HG02759 (cell line): ENCODE data around the gene CACNA2D1.

Experiments
- ATAC-seq: cut with Tn5 transposase; IDR thresholded peaks from one replicate; pipeline ENCODE4 v1.9.1; 2021; ENCODE audit warnings: mild to moderate bottlenecking, moderate library complexity; ENCODE audit not compliant: unreplicated experiment

CACNA2D1 gene

DNA sequence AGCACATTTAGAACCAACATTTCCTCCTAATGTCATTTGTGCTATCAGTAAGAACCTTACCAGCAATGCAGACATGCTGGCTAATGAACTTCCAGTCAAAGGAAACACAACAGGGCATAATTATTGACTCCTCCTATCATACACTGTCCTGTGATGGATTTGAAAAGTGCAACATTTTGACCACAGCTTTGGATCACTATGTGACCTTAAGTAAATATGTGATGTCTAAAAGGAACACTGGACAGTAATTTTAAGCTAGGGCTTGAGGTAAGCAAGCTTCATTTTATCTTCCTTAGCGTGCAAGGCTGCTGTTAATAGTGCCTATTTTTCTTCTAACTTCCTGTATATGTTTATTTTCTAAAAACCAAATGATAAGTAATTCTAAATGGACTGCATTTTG, 433.2 kb downstream of the CACNA2D1 start:
- no peak for ATAC-seq

DNA sequence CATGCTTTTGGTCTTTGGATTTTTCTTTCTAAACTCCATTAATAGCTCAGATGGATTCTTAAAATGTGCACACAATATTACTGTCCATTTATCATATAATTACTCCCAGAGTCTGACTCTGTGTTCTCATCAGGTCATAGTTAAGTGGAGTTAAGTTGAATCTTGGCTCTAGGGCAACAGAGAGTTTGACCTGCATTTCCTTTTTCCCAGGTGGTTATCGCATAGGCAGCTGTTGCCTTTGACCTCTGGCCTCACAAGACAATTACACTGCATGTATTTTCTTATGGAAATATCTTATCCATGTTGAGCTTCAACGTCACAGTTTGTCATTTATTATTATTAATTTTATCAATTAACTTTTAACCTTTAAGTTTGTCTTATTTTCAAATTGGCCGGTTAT, 436.3 kb downstream of the CACNA2D1 start:
- ATAC-seq: no peak

DNA sequence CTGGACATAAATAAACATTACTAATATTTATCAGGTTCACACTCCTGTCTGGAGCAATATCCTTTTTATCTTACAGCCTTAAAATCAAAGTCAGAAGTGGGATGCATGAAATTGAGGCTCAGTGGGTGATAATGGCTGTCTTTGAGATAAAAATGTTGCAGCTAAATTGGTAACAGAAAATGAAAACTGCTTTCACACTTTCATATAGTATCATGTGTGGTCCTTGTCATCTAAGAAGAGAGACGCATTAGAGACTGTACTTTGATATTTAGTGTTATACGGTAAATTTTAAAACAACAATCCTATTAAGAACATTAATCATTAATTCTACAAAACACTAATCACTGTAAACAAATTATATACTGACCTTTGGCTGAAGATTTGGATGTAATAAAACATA, 438.5 kb downstream of the CACNA2D1 start:
- no peak for ATAC-seq

DNA sequence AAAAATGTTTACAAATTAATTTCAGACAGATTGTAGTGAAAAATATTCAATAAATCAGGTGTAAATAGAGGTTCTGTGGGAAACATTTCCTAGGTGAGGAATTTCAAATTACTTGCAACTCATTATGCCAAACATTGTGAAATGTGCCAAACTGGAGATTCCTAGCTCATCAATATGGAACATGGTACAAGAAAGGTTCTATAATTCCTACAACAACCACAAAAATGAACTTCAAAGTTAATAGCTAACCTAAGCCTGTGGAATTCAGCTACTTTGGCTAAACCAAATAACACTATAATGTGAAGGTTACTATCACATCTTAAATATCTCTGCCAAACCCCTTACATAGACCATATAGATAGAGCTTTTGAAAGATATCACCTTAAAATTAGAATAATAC, 450.4 kb downstream of the CACNA2D1 start:
- no peak for ATAC-seq

DNA sequence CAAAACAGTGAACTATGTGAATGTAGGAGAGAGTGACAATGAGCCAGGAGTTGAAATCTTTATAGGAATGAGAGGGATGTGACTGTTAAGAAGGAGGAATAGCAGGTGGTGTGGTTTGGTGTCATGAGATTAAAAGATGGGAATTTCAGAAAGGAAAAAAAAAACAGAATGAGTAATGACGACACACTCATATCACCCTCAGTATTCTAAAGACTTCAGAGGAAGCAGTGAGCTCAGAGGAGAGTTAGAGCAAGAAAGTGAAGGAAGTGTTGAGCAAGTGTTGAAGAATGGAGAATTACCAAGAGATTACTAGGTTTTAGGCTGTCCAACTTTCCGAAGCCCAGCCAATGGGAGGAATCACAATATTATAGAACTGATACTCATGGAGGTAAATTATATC, 453.2 kb downstream of the CACNA2D1 start:
- ATAC-seq: no peak

DNA sequence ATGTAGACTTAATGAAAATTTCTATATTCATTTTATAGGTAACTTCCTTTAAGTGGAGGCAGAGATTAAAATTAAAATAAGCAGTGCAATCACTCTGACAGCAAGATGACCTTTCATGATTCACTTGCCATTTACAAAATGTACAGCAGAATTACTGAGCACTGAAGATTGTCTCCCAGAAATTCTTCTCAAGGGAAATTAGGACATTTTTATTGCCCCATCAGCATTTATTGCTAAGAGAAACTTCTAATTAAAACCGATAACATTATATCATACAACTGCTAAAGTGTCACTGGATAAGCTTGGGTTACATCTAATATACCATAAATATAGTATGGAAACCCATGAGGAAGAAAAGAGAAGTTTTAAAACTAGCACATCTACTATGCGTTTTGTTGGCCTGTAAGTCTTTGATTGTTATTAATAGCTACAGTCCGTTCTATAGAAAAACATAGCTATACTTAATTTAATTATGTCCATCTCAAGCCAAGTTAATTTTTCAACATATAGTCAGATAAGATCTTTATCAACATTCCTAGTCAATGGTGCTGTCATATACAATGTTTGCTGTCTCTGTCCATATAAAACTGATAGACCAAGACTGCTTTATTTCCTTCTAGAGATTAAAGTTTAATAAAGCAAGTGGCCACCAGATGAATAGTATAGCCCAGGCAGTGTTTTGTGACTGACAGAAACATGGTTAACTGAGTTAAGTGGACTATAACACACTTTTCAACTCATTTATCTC, 456.7 kb downstream of the CACNA2D1 start:
- ATAC-seq: no peak

DNA sequence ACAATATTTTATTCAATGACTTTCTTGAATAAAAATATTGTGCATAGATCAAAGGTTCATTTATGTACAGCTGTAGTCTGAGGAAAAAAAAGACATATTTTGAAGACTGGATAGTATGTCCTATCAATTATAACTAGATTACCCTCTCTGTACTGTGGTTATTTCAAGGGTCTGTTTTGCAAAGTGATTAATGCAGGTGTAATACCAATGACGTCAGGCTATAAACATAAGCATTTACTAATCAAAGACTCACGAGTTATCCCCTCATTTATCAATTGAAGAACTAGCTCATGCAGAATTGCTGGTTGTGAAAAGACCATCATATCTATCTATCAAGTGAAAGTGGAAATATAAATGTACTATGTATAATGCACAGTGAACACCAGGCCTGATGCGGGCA, 460.2 kb downstream of the CACNA2D1 start:
- ATAC-seq: no peak

DNA sequence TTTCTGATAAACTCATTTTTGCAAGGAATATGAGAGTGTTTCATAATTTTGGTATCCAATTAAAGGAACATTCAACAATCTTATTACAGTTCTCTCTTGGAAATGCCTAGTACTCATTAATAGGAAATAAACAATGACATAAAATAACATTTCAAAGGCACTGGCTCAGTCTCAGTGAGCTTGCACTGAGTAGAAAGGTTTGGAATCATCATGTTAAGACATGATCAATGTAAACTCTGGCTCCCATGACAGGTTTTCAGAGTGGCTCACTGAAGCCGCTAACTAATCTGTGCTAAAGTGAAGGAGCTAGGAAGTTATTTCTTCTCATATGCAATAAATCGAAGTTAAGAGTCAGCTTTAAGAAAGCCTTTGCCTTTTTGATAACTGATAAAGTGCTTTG, 470.5 kb downstream of the CACNA2D1 start:
- ATAC-seq: no peak

DNA sequence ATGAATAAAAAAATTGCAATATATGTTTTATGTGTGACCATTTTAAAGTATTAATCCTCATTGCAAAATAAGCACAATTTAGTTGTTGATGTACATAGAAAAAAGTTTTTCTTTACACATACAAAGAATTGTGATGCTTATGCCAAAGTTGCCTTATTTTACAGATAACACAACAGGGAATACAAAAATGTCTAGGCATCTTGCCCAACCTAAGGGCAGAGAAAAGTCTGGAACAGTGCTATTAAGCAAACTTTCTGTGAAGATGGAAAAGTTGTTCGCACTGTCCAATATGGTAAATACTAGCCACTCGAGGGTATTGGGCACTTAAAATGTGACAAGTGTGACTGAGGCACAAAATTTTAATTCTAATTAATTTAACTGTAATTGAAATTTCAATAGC, 483.6 kb downstream of the CACNA2D1 start:
- no peak for ATAC-seq

DNA sequence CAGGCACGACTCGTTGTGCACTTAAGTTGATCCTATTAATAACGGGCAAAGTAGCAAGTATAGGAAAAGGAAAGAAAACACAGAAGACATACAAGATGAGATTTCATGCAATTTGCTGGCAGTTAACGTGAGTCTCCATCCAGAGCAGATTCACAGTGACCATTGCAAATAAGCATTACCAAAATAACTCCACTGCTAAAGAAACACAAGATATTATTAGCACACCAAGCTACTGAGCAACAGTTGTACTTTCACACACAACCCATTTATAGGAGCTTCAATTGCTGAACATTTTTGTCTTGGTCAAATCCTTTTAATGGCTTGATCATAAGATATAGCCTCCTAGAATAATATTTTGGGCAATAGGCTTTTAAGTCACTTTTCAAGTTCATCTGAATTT, 486.1 kb downstream of the CACNA2D1 start:
- ATAC-seq: no peak

DNA sequence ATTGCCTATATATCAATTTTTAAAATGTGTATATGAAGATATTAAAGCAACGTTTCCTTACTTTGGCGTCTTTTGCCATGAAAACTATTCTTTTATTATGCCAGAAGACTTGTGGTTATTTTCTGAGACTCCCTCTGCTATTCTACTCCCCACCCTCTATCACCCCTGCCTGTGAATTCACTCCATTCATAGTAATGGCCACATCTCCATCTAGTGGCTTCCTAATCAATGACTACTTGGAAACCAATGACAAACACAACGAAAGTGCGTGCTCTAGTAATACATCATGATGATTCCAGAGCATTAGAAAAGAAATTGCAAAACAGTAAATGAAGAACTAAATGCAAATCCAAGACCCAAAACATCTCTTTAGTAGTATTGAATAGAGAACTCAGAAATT, 487.1 kb downstream of the CACNA2D1 start:
- peak; percentile 63 for ATAC-seq

DNA sequence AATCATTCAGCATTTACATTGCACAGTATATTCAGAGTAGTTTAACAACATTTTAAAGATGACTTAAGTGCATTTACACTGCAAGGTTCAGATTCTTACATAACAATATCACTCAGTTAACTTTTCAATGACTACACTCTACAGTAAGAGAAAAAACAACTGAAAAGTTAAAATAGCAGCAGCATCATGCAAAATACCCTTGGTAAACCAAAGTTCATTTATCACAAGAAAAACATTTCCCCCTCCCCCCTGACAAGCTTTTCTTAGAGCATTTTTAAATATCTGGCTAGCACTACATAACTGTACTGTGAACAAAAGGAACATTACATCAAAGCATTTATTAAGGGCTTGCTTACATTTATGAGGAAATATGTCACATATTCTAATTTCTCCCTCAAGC, 494.3 kb downstream of the CACNA2D1 start:
- no peak for ATAC-seq

DNA sequence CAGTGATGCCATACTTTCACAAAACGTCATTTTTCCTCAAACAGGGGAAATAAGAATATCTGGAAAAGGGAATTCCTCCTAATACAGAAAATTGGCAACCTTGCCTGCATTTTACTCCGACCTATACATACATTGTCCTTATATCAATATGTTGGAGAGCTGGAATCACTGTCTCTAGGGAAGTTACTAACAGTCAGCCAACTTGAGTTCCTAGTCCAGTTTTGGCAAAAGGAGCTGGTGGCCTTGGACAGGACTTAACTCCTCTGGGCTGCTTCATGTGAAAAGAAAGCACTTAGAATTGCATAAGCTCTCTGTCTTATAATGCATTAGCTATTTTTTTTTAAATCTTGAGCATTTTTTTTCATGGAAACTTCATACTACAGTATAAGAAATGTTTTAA, 499.5 kb downstream of the CACNA2D1 start:
- ATAC-seq: no peak

DNA sequence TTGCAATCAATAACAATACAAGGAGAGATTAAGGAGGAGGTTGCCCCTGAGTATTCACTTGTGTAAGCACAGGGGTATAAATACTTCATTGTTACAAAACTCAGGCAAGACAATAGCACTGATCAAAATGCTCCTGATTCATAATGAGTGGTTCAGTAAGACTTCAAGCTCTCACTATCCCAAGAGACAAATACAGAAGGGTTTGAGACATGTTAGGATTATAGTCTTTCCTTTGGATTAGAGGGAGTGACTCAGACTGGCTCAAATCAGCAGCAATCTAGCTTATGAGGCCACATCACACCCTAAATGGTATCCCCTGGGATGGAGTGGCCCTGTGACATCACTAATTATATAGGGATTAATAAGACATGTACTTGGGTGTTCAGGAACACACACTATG, 506.5 kb downstream of the CACNA2D1 start:
- no peak for ATAC-seq

DNA sequence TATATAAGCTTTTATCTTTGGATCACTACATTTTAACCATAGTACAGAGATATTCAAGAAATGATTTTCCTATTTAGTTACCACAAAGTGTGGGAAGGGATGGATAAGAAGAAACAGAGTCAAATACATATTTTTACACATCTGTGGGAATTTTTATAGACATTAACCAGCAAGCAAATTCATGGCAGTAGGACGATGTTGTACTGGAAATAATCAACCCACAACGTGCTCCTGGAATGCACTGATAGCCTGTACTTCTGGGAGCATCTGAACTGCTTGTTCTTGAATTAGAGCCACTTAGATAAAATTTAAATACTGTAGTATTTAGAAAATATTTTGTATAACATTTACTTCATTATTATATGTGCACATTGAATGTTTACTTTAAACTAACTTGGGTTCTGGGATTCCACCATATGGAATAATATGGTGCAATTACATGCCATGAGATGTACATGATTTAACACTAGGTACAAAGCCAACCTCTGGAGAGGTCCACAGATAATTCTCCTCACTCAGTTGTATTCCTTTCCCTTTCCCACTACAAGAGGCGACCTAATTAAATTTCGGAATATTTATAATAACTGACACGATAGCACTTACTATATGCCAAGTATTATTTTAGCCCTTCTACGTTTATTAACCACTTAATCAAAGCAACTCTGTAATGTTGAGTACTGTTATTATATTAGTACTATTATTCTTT, 508.8 kb downstream of the CACNA2D1 start:
- no peak for ATAC-seq

DNA sequence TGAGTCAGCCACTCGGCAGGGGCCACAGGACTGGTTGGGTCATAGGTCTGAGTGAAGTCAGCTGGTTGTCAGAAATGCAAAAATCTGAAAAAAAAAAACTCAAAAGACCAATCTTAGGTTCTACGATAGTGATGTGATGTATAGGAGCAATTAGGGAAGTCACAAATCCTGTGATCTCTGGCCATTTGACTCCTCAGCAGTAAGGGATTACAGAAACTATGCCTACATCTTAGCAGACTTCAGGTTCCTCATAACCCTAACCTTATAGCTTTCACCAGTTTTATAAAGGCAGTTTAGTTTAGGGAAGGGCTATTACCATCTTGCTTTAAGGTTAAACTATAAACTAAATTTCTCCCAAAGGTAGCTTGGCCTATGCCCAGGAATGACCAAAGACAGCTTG, 510.6 kb downstream of the CACNA2D1 start:
- no peak for ATAC-seq

DNA sequence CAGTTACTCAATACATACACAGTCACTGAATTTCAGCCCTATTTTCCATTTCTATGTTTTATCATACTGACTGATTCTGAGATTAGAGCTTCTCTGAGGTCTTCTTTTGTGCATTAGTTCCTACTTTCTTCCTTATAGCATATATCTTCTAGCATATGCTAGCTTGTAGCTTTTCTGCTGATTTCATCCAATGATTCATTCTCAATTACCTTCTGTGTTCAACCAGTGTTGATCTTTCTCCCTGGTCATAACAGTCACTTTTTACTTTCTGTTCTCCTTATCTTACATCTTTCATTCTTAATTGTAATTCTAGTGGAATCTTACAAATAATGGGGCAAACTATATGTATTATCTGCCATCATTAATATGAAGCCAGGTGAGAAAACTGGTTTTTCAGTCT, 514.2 kb downstream of the CACNA2D1 start:
- ATAC-seq: no peak

DNA sequence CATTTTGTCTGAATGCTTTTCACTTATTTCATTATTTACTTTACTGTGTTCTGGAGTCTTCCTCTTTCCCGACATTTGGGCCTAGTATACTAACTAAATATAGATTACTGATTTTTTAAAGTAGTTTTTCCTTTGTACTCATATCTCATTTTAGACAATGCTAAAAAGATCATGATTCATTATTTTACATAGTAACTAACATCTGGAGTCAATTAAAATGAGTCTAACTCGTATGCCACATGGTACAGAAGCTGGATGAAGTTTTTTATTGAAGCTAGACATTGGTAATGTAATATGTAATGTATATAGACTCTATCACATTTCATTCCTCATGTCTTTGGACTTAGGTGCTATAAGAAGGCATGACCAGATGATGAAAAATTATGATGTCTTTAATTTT, 517.4 kb downstream of the CACNA2D1 start:
- no peak for ATAC-seq

DNA sequence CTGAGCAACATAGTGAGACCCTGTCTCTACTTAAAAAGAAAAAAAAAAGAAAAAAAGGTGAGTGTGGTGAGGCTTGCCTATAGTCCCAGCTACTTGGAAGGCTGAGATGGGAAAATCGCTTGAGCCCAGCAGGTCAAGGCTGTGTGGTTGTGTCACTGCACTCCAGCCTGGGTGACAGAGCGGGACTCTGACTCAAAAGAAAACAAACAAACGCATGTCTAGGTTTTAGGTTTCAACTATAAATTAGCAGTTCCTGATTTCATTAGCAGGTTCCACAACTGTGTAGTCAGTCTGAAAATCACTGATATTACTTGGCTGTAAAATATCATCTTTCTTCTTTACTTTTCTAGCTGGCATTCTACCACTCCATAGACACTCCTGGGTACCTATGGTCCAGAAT, 518.0 kb downstream of the CACNA2D1 start:
- ATAC-seq: no peak

DNA sequence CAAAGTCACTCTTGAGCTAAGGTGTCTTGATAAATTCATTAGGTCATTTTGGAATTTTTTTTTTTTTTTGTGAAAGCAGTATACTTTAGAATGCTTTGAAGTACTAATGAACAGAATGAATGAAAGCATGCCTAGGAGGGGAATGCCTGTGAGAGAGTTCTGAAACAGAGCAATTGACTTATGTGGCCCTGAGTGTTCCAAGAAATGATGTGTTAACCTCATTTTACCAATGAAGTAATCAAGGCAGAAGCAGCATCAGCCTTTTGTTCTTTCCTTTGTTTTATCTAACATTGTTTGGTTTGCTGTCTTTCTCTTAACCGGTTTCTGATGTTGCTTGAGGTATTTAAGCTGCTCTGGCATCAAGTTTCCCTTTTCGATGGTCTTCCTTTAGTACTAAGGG, 519.1 kb downstream of the CACNA2D1 start:
- ATAC-seq: no peak

DNA sequence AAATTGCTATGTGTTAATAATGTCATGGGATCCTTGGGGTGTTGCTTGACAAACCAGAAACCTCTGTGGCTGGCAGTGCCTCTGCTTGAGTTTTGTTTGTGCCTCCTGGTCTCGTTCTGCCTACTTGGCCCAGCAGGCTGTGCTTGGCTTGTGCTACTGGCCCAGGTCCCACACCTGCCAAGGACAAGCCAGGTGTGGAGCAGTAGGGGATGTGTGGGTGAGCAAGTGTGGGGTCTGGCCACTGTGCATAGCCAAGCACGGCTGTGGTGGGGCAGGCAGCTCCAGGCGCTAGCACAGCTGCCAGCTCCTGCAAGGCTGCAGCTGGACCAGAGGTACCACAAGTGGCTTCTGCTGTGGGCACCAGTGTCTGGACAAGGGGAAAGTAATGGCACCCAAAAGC, 524.1 kb downstream of the CACNA2D1 start:
- ATAC-seq: no peak

DNA sequence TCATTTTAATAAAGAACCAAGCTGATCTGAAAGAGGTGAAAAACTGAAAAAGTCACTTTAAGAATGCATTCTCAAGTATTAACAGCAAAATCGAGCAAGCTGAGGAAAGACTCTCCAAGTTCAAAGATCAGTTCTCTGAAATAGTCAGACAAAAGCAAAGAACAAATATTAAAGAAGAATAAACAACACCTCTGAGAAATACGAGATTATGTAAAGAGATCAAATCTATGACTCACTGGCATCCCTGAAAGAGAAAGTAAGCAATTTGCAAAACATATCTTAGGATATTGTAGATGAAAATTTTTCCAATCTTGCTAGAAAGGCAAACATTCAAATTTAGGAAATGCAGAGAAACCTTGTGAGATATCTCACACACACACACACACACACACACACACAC, 535.4 kb downstream of the CACNA2D1 start:
- ATAC-seq: no peak

DNA sequence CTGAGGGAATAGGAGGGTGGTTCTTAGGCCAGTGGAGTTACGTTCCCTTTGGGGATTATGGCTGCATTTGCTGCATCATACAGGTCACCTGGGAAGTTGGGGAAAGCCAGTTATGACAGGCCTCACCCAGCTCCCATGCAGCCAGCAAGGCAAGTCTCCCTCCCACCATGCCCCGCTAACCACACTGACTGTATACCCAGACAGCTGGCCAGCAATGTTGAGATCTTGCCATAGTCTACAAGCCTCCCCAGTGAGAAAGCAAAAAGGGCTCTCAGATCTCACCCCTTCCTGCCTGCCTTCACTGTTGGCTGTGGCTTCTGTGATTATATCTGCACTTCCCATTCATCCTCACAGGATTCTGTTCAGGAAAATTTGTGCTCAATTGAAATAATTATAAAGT, 540.5 kb downstream of the CACNA2D1 start:
- no peak for ATAC-seq
